H9 (cell line): Measurements from ENCODE around the gene DDX60. TPM values are rescaled to one million over a fixed set of nuclear protein-coding genes. Genes with fewer than 3 reads are reported as not detected.
"Not testable (repeated sequence)": the region's sequence is repeated elsewhere in the genome, so short reads cannot be mapped to it uniquely, and the experiment has no call there.

Source experiments
- DNase-seq: peaks from one replicate; pipeline ENCODE4 v3.0.0-alpha.2; 2017
- H2AFZ ChIP-seq: one replicate; pipeline ENCODE4 v1.6.1; 2013; ENCODE audit warnings: mild to moderate bottlenecking, low read length, control low read depth, moderate library complexity
- H2AK5ac ChIP-seq: 2 replicates; pipeline ENCODE4 v1.6.1; 2013; ENCODE audit warnings: low read length, control low read depth, mixed read lengths; ENCODE audit not compliant: insufficient read length
- H2BK120ac ChIP-seq: one replicate; pipeline ENCODE4 v1.6.1; 2013; ENCODE audit warnings: low read depth, mild to moderate bottlenecking, low read length, control low read depth, inconsistent platforms; ENCODE audit not compliant: poor library complexity, severe bottlenecking
- H2BK12ac ChIP-seq: 2 replicates; pipeline ENCODE4 v1.6.1; 2013; ENCODE audit warnings: low read length, control low read depth, mixed read lengths, low read depth; ENCODE audit not compliant: insufficient read length
- H2BK15ac ChIP-seq: 2 replicates; pipeline ENCODE4 v1.6.1; 2013; ENCODE audit warnings: low read depth, low read length, control low read depth
- H2BK20ac ChIP-seq: one replicate; pipeline ENCODE4 v1.6.1; 2013; ENCODE audit warnings: low read depth, mild to moderate bottlenecking, low read length, control low read depth, inconsistent platforms; ENCODE audit not compliant: poor library complexity, severe bottlenecking
- H2BK5ac ChIP-seq: 2 replicates; pipeline ENCODE4 v1.6.1; 2013; ENCODE audit warnings: low read length, control low read depth, mixed read lengths; ENCODE audit not compliant: insufficient read length
- H3K14ac ChIP-seq: 2 replicates; pipeline ENCODE4 v1.6.1; 2013; ENCODE audit warnings: low read length, control low read depth; ENCODE audit not compliant: insufficient read depth
- H3K18ac ChIP-seq: 2 replicates; pipeline ENCODE4 v1.6.1; 2013; ENCODE audit warnings: low read depth, mild to moderate bottlenecking, mixed read lengths, low read length, control low read depth; ENCODE audit not compliant: insufficient read length
- H3K23ac ChIP-seq: 2 replicates; pipeline ENCODE4 v1.6.1; 2013; ENCODE audit warnings: low read length, control low read depth, mixed read lengths, low read depth; ENCODE audit not compliant: insufficient read length
- H3K23me2 ChIP-seq: 2 replicates; pipeline ENCODE4 v1.6.1; 2013; ENCODE audit warnings: low read depth, mild to moderate bottlenecking, mixed read lengths, low read length, control low read depth; ENCODE audit not compliant: insufficient read length, poor library complexity, severe bottlenecking
- H3K27ac ChIP-seq: 2 replicates; pipeline ENCODE4 v1.5.1; 2013; ENCODE audit warnings: low read length, control low read depth, mixed read lengths, low read depth; ENCODE audit not compliant: insufficient read length
- H3K27me3 ChIP-seq: 2 replicates; pipeline ENCODE4 v1.6.1; 2013; ENCODE audit warnings: low read length, control low read depth, inconsistent platforms; ENCODE audit not compliant: insufficient read depth
- H3K4ac ChIP-seq: 2 replicates; pipeline ENCODE4 v1.6.1; 2013; ENCODE audit warnings: low read depth, mild to moderate bottlenecking, control low read depth, inconsistent platforms, low read length, moderate library complexity
- H3K4me1 ChIP-seq: 2 replicates; pipeline ENCODE4 v1.6.1; 2013; ENCODE audit warnings: low read length, control low read depth, inconsistent platforms; ENCODE audit not compliant: insufficient read depth
- H3K4me2 ChIP-seq: 2 replicates; pipeline ENCODE4 v1.6.1; 2013; ENCODE audit warnings: low read length, control low read depth, mixed read lengths; ENCODE audit not compliant: insufficient read length, insufficient read depth
- H3K56ac ChIP-seq: 2 replicates; pipeline ENCODE4 v1.6.1; 2013; ENCODE audit warnings: low read depth, mild to moderate bottlenecking, mixed read lengths, low read length, control low read depth; ENCODE audit not compliant: insufficient read length
- H3K79me1 ChIP-seq: 2 replicates; pipeline ENCODE4 v1.6.1; 2013; ENCODE audit warnings: low read depth, mild to moderate bottlenecking, moderate library complexity, low read length, control low read depth, inconsistent platforms; ENCODE audit not compliant: insufficient read depth, poor library complexity, severe bottlenecking
- H3K79me2 ChIP-seq: 2 replicates; pipeline ENCODE4 v1.6.1; 2013; ENCODE audit warnings: low read length, control low read depth, inconsistent platforms; ENCODE audit not compliant: insufficient read depth
- H3K9ac ChIP-seq: 2 replicates; pipeline ENCODE4 v1.6.1; 2013; ENCODE audit warnings: low read length, control low read depth, mixed read lengths; ENCODE audit not compliant: insufficient read length; ENCODE audit errors: extremely low read depth
- H3K9me3 ChIP-seq: one replicate; pipeline ENCODE4 v1.6.1; 2013; ENCODE audit warnings: low read depth, low read length, inconsistent platforms; ENCODE audit not compliant: control insufficient read depth
- H3T11ph ChIP-seq: one replicate; pipeline ENCODE4 v1.6.1; 2013; ENCODE audit warnings: mild to moderate bottlenecking, low read length, control low read depth, inconsistent platforms
- H4K20me1 ChIP-seq: one replicate; pipeline ENCODE4 v1.6.1; 2013; ENCODE audit not compliant: control insufficient read depth, insufficient read length, insufficient read depth
- H4K5ac ChIP-seq: 2 replicates; pipeline ENCODE4 v1.6.1; 2013; ENCODE audit warnings: low read depth, mild to moderate bottlenecking, mixed read lengths, low read length, control low read depth; ENCODE audit not compliant: insufficient read length
- H4K8ac ChIP-seq: replicated peaks from 2 replicates; pipeline ENCODE4 v1.6.1; 2013; ENCODE audit warnings: low read length, control low read depth, mixed read lengths, low read depth; ENCODE audit not compliant: insufficient read length
- H4K91ac ChIP-seq: 2 replicates; pipeline ENCODE4 v1.6.1; 2013; ENCODE audit warnings: low read depth, mild to moderate bottlenecking, moderate library complexity, mixed read lengths, low read length, control low read depth; ENCODE audit not compliant: insufficient read length
- H3K27ac Mint-ChIP-seq, 3 experiments: 2 replicates in 2 of 3; 3 replicates in 1 of 3; pipeline ENCODE4 v1.8.0; 2020 to 2021; ENCODE audit warnings: mixed read lengths in 3 of 3, mild to moderate bottlenecking in 1 of 3, moderate library complexity in 1 of 3
- H3K27me3 Mint-ChIP-seq: 2 replicates; pipeline ENCODE4 v1.8.0; 2021; ENCODE audit warnings: low read depth, mild to moderate bottlenecking, moderate library complexity, mixed read lengths
- H3K36me3 Mint-ChIP-seq, 3 experiments: 2 replicates in 2 of 3; 3 replicates in 1 of 3; pipeline ENCODE4 v1.8.0; 2020 to 2021; ENCODE audit warnings: low read depth in 3 of 3, mixed read lengths in 3 of 3; ENCODE audit not compliant: insufficient read depth in 1 of 3
- H3K4me1 Mint-ChIP-seq, 2 experiments: 2 replicates each; pipeline ENCODE4 v1.8.0; 2020; ENCODE audit warnings: mixed read lengths in 2 of 2
- H3K4me3 Mint-ChIP-seq, 2 experiments: 2 replicates in 1 of 2; 3 replicates in 1 of 2; pipeline ENCODE4 v1.8.0; 2020 to 2021; ENCODE audit warnings: mild to moderate bottlenecking in 2 of 2, mixed read lengths in 2 of 2, moderate library complexity in 1 of 2
- H3K9me3 Mint-ChIP-seq, 2 experiments: 2 replicates in 1 of 2; 3 replicates in 1 of 2; pipeline ENCODE4 v1.8.0; 2020; ENCODE audit warnings: mild to moderate bottlenecking in 2 of 2, mixed read lengths in 2 of 2, moderate library complexity in 1 of 2
- CTCF ChIP-seq: fragments of 200-600 bp; sonication (generic); conservative IDR thresholded peaks from 3 replicates; pipeline ENCODE4 v1.8.0; 2021; ENCODE audit warnings: antibody characterized with exemption, mild to moderate bottlenecking
- WGBS: extraction: QIAGEN DNeasy Blood & Tissue Kit; methylation state at CpG from one replicate; pipeline ENCODE4 v1.1.7; 2013; ENCODE audit warnings: missing lambda C conversion rate, low lambda C conversion rate, mixed read lengths; ENCODE audit not compliant: insufficient read length; ENCODE audit errors: extremely low coverage; 5-methylcytosine and 5-hydroxymethylcytosine counted together
- total RNA-seq: library from RNA; stranded (reverse); gene quantifications from 2 replicates; pipeline ENCODE4 v1.2.1, GENCODE V29; 2021

The DDX60 gene
- total RNA-seq, 1 experiment from 2014 or later, result 3.9 TPM

DNA sequence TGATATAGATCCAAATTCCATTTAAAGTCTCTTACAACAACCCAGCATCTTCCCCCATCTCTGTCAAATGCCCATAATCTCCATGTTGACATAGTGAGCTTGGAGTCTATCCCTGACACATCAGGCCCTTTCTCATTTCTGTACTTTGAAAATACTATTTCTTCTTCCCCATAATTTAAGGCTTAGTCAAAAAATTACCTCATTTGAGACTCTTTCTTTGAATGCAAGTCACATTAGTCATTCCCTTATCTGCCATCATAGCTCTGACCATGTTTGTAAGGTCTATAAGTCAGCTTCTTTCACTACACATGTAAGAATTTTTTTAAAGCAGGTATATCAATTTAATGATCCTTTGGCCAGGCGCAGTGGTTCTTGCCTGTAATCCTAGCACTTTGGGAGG lies 99.9 kb downstream of the DDX60 start:
- H3K18ac ChIP-seq, result no peak overlapping the region
- H3K4ac ChIP-seq, result no peak overlapping the region
- no peak for TF ChIP-seq CTCF
- H3K9me3 ChIP-seq, result no peaks in the 10 kb centered on the region
- Mint-ChIP-seq H3K27me3 (no peaks in the 10 kb centered on the region), H3K36me3 (peaks cover 0 to 4% (median 0%) of the 10 kb centered on the region in 3 experiments; a peak in 1 of 7 replicates), H3K4me3 (no peak overlapping the region), H3K4me1 (peaks cover 0 to 4% of the 10 kb centered on the region in 2 experiments; a peak in 2 of 4 replicates), H3K27ac (no peak overlapping the region), H3K9me3 (peaks cover 0 to 3% of the 10 kb centered on the region in 2 experiments; a peak in 2 of 5 replicates)
- no peak overlapping the region for H4K8ac ChIP-seq
- H3K4me2 ChIP-seq, result no peak overlapping the region
- H3K4me1 ChIP-seq, result no peaks in the 10 kb centered on the region
- H3K56ac ChIP-seq, result no peak overlapping the region
- no peaks in the 10 kb centered on the region for H3K79me2 ChIP-seq
- H2BK12ac ChIP-seq, result no peak overlapping the region
- H3K9ac ChIP-seq, result no peak overlapping the region
- H2BK120ac ChIP-seq, result no peak overlapping the region
- no peak overlapping the region for H2BK5ac ChIP-seq
- no peaks in the 10 kb centered on the region for H3K23me2 ChIP-seq
- H3K27me3 ChIP-seq, result no peaks in the 10 kb centered on the region
- H4K20me1 ChIP-seq, result no peaks in the 10 kb centered on the region
- H3K79me1 ChIP-seq, result no peaks in the 10 kb centered on the region
- H3K27ac ChIP-seq, result no peak overlapping the region
- DNase-seq, result no peak
- H4K5ac ChIP-seq, result no peak overlapping the region
- no peak overlapping the region for H2AFZ ChIP-seq
- H2BK15ac ChIP-seq, result no peak overlapping the region
- H4K91ac ChIP-seq, result no peak overlapping the region
- H3K23ac ChIP-seq, result no peak overlapping the region
- no peak overlapping the region for H2BK20ac ChIP-seq
- WGBS, result no CpG with 5 or more reads among the region's 1 CpG
- no peak overlapping the region for H2AK5ac ChIP-seq
- no peak overlapping the region for H3K14ac ChIP-seq
- no peak overlapping the region for H3T11ph ChIP-seq

DNA sequence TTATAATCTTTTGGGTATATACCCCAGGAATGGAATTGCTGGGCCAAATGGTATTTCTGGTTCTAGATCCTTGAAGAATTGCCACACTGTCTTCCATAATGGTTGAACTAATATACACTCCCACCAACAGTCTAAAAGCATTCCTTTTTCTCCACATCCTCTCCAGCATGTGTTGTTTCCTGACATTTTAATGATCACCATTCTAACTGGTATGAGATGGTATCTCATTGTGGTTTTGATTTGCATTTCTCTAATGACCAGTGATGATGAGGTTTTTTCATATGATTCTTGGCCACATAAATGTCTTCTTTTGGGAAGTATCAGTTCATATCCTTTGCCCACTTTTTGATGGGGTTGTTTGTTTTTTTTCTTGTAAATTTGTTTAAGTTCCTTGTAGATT lies 105.0 kb downstream of the DDX60 start:
- not testable (repeated sequence) for H4K91ac ChIP-seq, DNase-seq, H3T11ph ChIP-seq

More for the DNA sequence above, 105.0 kb downstream of the DDX60 start:
- H3K9me3 Mint-ChIP-seq, H3K4me1 ChIP-seq, H3K4me1 Mint-ChIP-seq, H3K4me2 ChIP-seq, H3K4ac ChIP-seq, H2AFZ ChIP-seq, H2BK20ac ChIP-seq, H3K27ac ChIP-seq, H2BK12ac ChIP-seq, H3K14ac ChIP-seq, H4K5ac ChIP-seq, H3K27me3 Mint-ChIP-seq, H4K20me1 ChIP-seq, H3K9me3 ChIP-seq, H4K8ac ChIP-seq, H2BK15ac ChIP-seq, H3K23ac ChIP-seq, H3K27ac Mint-ChIP-seq, H2BK120ac ChIP-seq, H3K4me3 Mint-ChIP-seq, H2BK5ac ChIP-seq, H3K79me1 ChIP-seq, H3K18ac ChIP-seq, H3K36me3 Mint-ChIP-seq, H3K23me2 ChIP-seq, H3K56ac ChIP-seq, H3K27me3 ChIP-seq, H3K79me2 ChIP-seq, H2AK5ac ChIP-seq, H3K9ac ChIP-seq: not testable (repeated sequence)
